ENCODE results near the gene IMPA2.

Gene IMPA2

DNA sequence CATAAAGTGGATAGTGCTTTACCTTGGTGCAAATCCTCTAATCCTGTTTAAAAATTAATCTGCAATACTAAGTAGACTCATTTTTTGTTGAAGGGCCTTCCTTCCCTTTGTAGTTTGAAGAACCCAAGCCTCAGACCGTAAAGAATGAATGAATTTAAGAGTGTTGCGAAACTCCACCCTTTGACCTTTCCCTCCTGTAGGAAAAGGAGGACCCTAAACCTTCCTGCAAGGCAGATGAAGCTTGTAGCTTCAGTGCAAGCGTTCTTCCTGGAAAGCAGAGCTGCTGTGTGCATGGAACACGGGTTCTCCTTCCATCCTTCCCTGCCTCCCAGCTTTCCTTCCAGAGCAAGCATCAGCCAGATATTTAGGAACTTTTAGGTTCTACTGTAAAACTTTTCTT is 1.7 kb downstream of the IMPA2 start:
- H3K9ac ChIP-seq (ENCODE audit: low read length): no peak overlapping the region
- H3K18ac ChIP-seq (ENCODE audit: low read length): no peak overlapping the region
- WGBS (ENCODE audit: extremely low coverage, insufficient coverage, insufficient read length): no CpG with 5 or more reads among the region's 4 CpGs
- H2AFZ ChIP-seq (ENCODE audit: insufficient read depth, low read length, poor library complexity): no peak overlapping the region
- no peaks in the 10 kb centered on the region for H3K27me3 ChIP-seq (ENCODE audit: insufficient read depth, low read length)
- peaks cover 10% of the 10 kb centered on the region for H3K79me1 ChIP-seq (ENCODE audit: low read length)
- peaks cover 6% of the 10 kb centered on the region for H3K79me2 ChIP-seq (ENCODE audit: control insufficient read depth, insufficient read depth, low read length, poor library complexity)
- H3K4me2 ChIP-seq (ENCODE audit: low read length): no peak overlapping the region
- no peak overlapping the region for H4K12ac ChIP-seq (ENCODE audit: low read depth, low read length)
- H3K4ac ChIP-seq (ENCODE audit: low read depth, low read length): no peak overlapping the region
- H2BK5ac ChIP-seq (ENCODE audit: low read depth, low read length, poor library complexity): no peak overlapping the region
- no peaks in the 10 kb centered on the region for H3K36me3 ChIP-seq (ENCODE audit: control insufficient read depth in 1 of 2, insufficient read depth in 2 of 2, low read length in 2 of 2)
- H3K14ac ChIP-seq (ENCODE audit: low read length): no peak overlapping the region
- H3K4me1 ChIP-seq (ENCODE audit: control insufficient read depth in 1 of 2, insufficient read depth in 2 of 2, low read length in 2 of 2): peaks cover 3 to 12% of the 10 kb centered on the region in 2 experiments
- no peak overlapping the region for H4K91ac ChIP-seq (ENCODE audit: low read depth, low read length)
- no peak overlapping the region for H2BK12ac ChIP-seq (ENCODE audit: low read length)
- DNase-seq: no peak
- H3K4me3 ChIP-seq (ENCODE audit: low read depth, low read length): no peak overlapping the region
- no peak overlapping the region for H3K27ac ChIP-seq (ENCODE audit: low read depth, low read length)
- H4K8ac ChIP-seq (ENCODE audit: low read depth, low read length): no peak overlapping the region
- no peaks in the 10 kb centered on the region for H3K9me3 ChIP-seq (ENCODE audit: insufficient read depth, low read depth, low read length)
- H2BK120ac ChIP-seq (ENCODE audit: insufficient read depth, low read length, poor library complexity): no peak overlapping the region
- no peak overlapping the region for H3K23ac ChIP-seq (ENCODE audit: low read length)
- no peak overlapping the region for H2AK5ac ChIP-seq (ENCODE audit: low read length)

DNA sequence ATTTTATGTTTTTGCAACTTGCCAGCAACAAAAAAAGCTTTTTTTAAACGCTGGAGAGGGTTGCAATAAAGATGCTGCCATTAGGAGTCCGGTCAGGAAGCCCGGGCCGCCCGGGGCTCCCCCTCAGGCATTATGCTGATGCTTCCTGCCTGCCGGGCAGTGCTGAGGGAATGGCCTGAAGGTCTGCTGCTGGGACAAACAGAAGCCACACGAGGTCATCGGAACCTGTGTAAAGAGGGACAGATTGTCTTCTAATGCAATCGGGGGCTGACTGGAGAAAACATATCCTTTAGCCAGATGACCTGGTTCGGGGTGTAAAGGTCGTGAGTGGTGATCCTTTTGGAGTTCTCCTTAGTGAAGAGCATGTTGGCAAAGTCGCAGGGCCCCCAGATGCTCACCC is 2.3 kb downstream of the IMPA2 start:
- peaks cover 6% of the 10 kb centered on the region for H3K79me2 ChIP-seq (ENCODE audit: control insufficient read depth, insufficient read depth, low read length, poor library complexity)
- no peak overlapping the region for H3K27ac ChIP-seq (ENCODE audit: low read depth, low read length)
- WGBS (ENCODE audit: extremely low coverage, insufficient coverage, insufficient read length): no CpG with 5 or more reads among the region's 12 CpGs
- DNase-seq: peak; percentile 85 to 91
- H3K4me3 ChIP-seq (ENCODE audit: low read depth, low read length): no peak overlapping the region
- H3K27me3 ChIP-seq (ENCODE audit: insufficient read depth, low read length): no peaks in the 10 kb centered on the region
- no peak overlapping the region for H3K14ac ChIP-seq (ENCODE audit: low read length)
- H3K9me3 ChIP-seq (ENCODE audit: insufficient read depth, low read depth, low read length): no peaks in the 10 kb centered on the region
- H2BK120ac ChIP-seq (ENCODE audit: insufficient read depth, low read length, poor library complexity): no peak overlapping the region
- H4K8ac ChIP-seq (ENCODE audit: low read depth, low read length): no peak overlapping the region
- H2BK12ac ChIP-seq (ENCODE audit: low read length): no peak overlapping the region
- H3K23ac ChIP-seq (ENCODE audit: low read length): no peak overlapping the region
- H2AK5ac ChIP-seq (ENCODE audit: low read length): no peak overlapping the region
- H2BK5ac ChIP-seq (ENCODE audit: low read depth, low read length, poor library complexity): no peak overlapping the region
- no peak overlapping the region for H2AFZ ChIP-seq (ENCODE audit: insufficient read depth, low read length, poor library complexity)
- no peak overlapping the region for H3K4me2 ChIP-seq (ENCODE audit: low read length)
- H4K12ac ChIP-seq (ENCODE audit: low read depth, low read length): no peak overlapping the region
- H3K9ac ChIP-seq (ENCODE audit: low read length): no peak overlapping the region
- H3K18ac ChIP-seq (ENCODE audit: low read length): no peak overlapping the region
- no peak overlapping the region for H3K4ac ChIP-seq (ENCODE audit: low read depth, low read length)
- H3K36me3 ChIP-seq (ENCODE audit: control insufficient read depth in 1 of 2, insufficient read depth in 2 of 2, low read length in 2 of 2): no peaks in the 10 kb centered on the region
- peaks cover 10% of the 10 kb centered on the region for H3K79me1 ChIP-seq (ENCODE audit: low read length)
- peaks cover 3 to 12% of the 10 kb centered on the region in 2 experiments for H3K4me1 ChIP-seq (ENCODE audit: control insufficient read depth in 1 of 2, insufficient read depth in 2 of 2, low read length in 2 of 2)
- no peak overlapping the region for H4K91ac ChIP-seq (ENCODE audit: low read depth, low read length)

DNA sequence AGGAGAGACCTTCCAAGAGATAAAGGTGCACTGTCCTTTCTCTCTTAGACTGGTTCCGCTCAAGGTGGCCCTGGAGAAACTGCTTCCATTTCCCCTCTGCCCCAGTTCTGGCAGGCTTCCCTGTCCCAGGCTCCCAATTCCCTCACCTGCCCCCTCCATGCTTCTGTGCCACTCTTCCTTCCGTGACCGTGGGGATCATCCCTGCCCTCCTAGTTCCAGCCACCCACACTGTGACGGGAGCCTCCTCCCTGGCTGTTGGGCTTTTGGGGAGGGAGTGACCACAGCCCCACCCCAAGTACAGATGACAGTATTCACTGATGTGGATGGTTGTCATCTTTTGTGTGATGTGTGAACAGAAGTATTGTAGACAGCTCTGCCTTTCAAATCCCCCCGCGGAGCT is 2.8 kb downstream of the IMPA2 start:
- no peak overlapping the region for H3K4me3 ChIP-seq (ENCODE audit: low read depth, low read length)
- H4K12ac ChIP-seq (ENCODE audit: low read depth, low read length): no peak overlapping the region
- no peak overlapping the region for H2BK120ac ChIP-seq (ENCODE audit: insufficient read depth, low read length, poor library complexity)
- H4K91ac ChIP-seq (ENCODE audit: low read depth, low read length): no peak overlapping the region
- H3K4me1 ChIP-seq (ENCODE audit: control insufficient read depth in 1 of 2, insufficient read depth in 2 of 2, low read length in 2 of 2): peaks cover 3 to 12% of the 10 kb centered on the region in 2 experiments
- H2BK5ac ChIP-seq (ENCODE audit: low read depth, low read length, poor library complexity): no peak overlapping the region
- DNase-seq: no peak
- no peak overlapping the region for H3K18ac ChIP-seq (ENCODE audit: low read length)
- no peak overlapping the region for H3K4me2 ChIP-seq (ENCODE audit: low read length)
- no peak overlapping the region for H2AFZ ChIP-seq (ENCODE audit: insufficient read depth, low read length, poor library complexity)
- no peak overlapping the region for H4K8ac ChIP-seq (ENCODE audit: low read depth, low read length)
- no peak overlapping the region for H3K27ac ChIP-seq (ENCODE audit: low read depth, low read length)
- no peaks in the 10 kb centered on the region for H3K27me3 ChIP-seq (ENCODE audit: insufficient read depth, low read length)
- H2BK12ac ChIP-seq (ENCODE audit: low read length): no peak overlapping the region
- no peaks in the 10 kb centered on the region for H3K36me3 ChIP-seq (ENCODE audit: control insufficient read depth in 1 of 2, insufficient read depth in 2 of 2, low read length in 2 of 2)
- H3K79me2 ChIP-seq (ENCODE audit: control insufficient read depth, insufficient read depth, low read length, poor library complexity): peaks cover 6% of the 10 kb centered on the region
- no peak overlapping the region for H3K9ac ChIP-seq (ENCODE audit: low read length)
- no peaks in the 10 kb centered on the region for H3K9me3 ChIP-seq (ENCODE audit: insufficient read depth, low read depth, low read length)
- no peak overlapping the region for H3K23ac ChIP-seq (ENCODE audit: low read length)
- no peak overlapping the region for H3K4ac ChIP-seq (ENCODE audit: low read depth, low read length)
- no peak overlapping the region for H3K14ac ChIP-seq (ENCODE audit: low read length)
- peaks cover 10% of the 10 kb centered on the region for H3K79me1 ChIP-seq (ENCODE audit: low read length)
- no CpG with 5 or more reads among the region's 6 CpGs for WGBS (ENCODE audit: extremely low coverage, insufficient coverage, insufficient read length)
- no peak overlapping the region for H2AK5ac ChIP-seq (ENCODE audit: low read length)

DNA sequence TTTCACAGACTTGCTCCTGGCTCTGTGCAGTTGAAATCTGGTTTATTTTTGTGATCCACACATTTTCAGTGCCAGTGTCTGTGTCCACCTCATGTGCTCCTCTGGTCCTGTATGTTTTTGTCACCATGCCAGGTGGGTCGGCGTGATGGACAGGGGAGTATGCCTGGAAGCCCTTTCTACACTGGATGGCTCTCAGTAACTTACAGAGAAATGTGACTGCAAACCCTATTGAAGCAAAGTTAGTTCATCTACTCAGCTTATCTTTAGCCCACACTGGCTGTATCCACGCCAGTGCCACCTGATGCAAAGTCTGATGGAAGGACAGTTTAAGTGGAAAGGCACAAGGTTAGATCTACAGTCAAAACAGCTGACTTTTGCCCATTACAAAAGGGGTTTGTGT is 4.3 kb downstream of the IMPA2 start:
- Histone ChIP-seq H4K91ac (ENCODE audit: low read depth, low read length) (no peak overlapping the region), H3K9me3 (ENCODE audit: insufficient read depth, low read depth, low read length) (no peaks in the 10 kb centered on the region), H3K14ac (ENCODE audit: low read length) (no peak overlapping the region), H2BK12ac (ENCODE audit: low read length) (no peak overlapping the region), H3K27ac (ENCODE audit: low read depth, low read length) (no peak overlapping the region), H3K4me3 (ENCODE audit: low read depth, low read length) (no peak overlapping the region), H2AK5ac (ENCODE audit: low read length) (no peak overlapping the region), H3K4me1 (ENCODE audit: control insufficient read depth in 1 of 2, insufficient read depth in 2 of 2, low read length in 2 of 2) (peaks cover 2 to 12% of the 10 kb centered on the region in 2 experiments), H3K79me2 (ENCODE audit: control insufficient read depth, insufficient read depth, low read length, poor library complexity) (peaks cover 4% of the 10 kb centered on the region), H3K23ac (ENCODE audit: low read length) (no peak overlapping the region), H3K36me3 (ENCODE audit: control insufficient read depth in 1 of 2, insufficient read depth in 2 of 2, low read length in 2 of 2) (no peaks in the 10 kb centered on the region), H2BK120ac (ENCODE audit: insufficient read depth, low read length, poor library complexity) (no peak overlapping the region), H4K12ac (ENCODE audit: low read depth, low read length) (no peak overlapping the region), H2BK5ac (ENCODE audit: low read depth, low read length, poor library complexity) (no peak overlapping the region), H3K4me2 (ENCODE audit: low read length) (no peak overlapping the region), H3K79me1 (ENCODE audit: low read length) (peaks cover 6% of the 10 kb centered on the region), H3K9ac (ENCODE audit: low read length) (no peak overlapping the region), H4K8ac (ENCODE audit: low read depth, low read length) (no peak overlapping the region), H3K27me3 (ENCODE audit: insufficient read depth, low read length) (no peaks in the 10 kb centered on the region), H2AFZ (ENCODE audit: insufficient read depth, low read length, poor library complexity) (no peak overlapping the region), H3K4ac (ENCODE audit: low read depth, low read length) (no peak overlapping the region), H3K18ac (ENCODE audit: low read length) (no peak overlapping the region)
- no CpG with 5 or more reads among the region's 3 CpGs for WGBS (ENCODE audit: extremely low coverage, insufficient coverage, insufficient read length)
- no peak for DNase-seq
